ENCODE measurements around the gene KRTAP10-5. TPM values are rescaled to one million over a fixed set of nuclear protein-coding genes. Genes with fewer than 3 reads are reported as not detected.
A peak's percentile ranks its signal among the peaks of the same experiment; 100 is the strongest.

The KRTAP10-5 gene
- total RNA-seq, 1 experiment from 2014 or later = not detected

- no peak for DNase-seq (ENCODE audit: low spot score)
- peaks cover 29% of the 10 kb centered on the region for H3K36me3 Mint-ChIP-seq
- TF ChIP-seq, protein P1, sequence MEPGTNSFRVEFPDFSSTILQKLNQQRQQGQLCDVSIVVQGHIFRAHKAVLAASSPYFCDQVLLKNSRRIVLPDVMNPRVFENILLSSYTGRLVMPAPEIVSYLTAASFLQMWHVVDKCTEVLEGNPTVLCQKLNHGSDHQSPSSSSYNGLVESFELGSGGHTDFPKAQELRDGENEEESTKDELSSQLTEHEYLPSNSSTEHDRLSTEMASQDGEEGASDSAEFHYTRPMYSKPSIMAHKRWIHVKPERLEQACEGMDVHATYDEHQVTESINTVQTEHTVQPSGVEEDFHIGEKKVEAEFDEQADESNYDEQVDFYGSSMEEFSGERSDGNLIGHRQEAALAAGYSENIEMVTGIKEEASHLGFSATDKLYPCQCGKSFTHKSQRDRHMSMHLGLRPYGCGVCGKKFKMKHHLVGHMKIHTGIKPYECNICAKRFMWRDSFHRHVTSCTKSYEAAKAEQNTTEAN (CRISPR knock-in tag; IDR thresholded peaks at IDR 0.05) = no peak
- no peak for TF ChIP-seq GABPB1 (CRISPR knock-in tag; IDR thresholded peaks at IDR 0.05)
- TF ChIP-seq AFF4 (CRISPR knock-in tag; IDR thresholded peaks at IDR 0.05; ENCODE audit: borderline replicate concordance) = no peak
- no peak for TF ChIP-seq MLX (CRISPR knock-in tag; IDR thresholded peaks at IDR 0.05)
- TF ChIP-seq ATF6 (CRISPR knock-in tag; IDR thresholded peaks at IDR 0.05) = no peak
- TF ChIP-seq ATF1 (CRISPR knock-in tag; IDR thresholded peaks at IDR 0.05) = no peak
- no peak for TF ChIP-seq ZNF121 (CRISPR knock-in tag; IDR thresholded peaks at IDR 0.05)
- TF ChIP-seq RORB (CRISPR knock-in tag; IDR thresholded peaks at IDR 0.05) = no peak
- TF ChIP-seq ZBTB21 (CRISPR knock-in tag; IDR thresholded peaks at IDR 0.05; ENCODE audit: borderline replicate concordance) = no peak
- TF ChIP-seq CTCF (IDR thresholded peaks at IDR 0.05) = no peak
- no peak for TF ChIP-seq NR1H2 (CRISPR knock-in tag; IDR thresholded peaks at IDR 0.05)
- peaks cover under 1% of the 10 kb centered on the region for H3K27me3 Mint-ChIP-seq (ENCODE audit: low read depth)
- ChIA-PET POLR2A (no interaction called here), CTCF (interaction anchor here (0.6 to 3.6 kb wide), 5 partner anchors 106 to 276 kb away, joined by 4 to 16 read pairs (median 4); no protein-coding TSS in a partner anchor)
- peaks cover 31% of the 10 kb centered on the region for H3K4me1 Mint-ChIP-seq
- no peak overlapping the region for H3K27ac Mint-ChIP-seq
- H3K4me3 Mint-ChIP-seq = no peak overlapping the region
- no peak for ATAC-seq
- H3K9me3 Mint-ChIP-seq = peaks cover 30% of the 10 kb centered on the region
Measured at GRCh38 chr21:44616591-44616926, 36.2 kb upstream of the KRTAP10-5 start.

DNA sequence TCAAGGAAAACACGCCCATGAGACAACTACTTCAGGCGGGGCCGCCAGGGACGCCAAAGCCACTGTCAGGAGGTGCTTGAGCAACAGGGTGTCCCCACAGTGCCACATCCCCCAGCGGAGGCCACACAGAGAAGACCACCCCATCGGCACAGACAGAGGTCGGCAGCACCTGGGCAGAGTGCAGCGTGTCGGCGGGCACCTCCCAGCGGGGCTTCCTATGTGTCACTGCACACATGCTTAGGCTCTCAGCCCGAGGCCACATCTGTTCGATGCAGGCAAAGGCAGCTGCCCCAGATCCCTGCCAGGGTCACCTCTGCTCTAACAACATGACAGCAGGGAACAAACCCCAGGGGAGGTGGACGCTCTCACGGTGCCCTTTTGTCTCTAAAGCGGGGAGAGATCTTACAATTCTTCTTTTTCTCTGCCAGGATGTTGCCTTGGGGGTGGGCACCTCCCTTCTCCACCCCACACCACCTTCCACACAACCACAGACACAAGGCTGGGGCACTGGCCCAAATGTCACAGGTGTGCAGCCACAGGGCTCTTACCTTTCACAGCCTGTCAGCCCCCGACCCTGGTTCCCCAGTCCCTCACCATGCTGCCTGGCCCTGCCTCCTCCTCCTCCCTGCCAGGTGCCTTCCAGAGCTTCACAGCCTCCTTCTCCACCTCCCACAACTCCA, 35.6 kb upstream of the KRTAP10-5 start:
- no peak overlapping the region for H3K4me3 Mint-ChIP-seq
- peaks cover 34% of the 10 kb centered on the region for H3K36me3 Mint-ChIP-seq
- CTCF ChIA-PET = interaction anchor here (3.6 kb wide), 1 partner anchor 177 kb away, joined by 16 read pairs; no protein-coding TSS in a partner anchor
- POLR2A ChIA-PET = no interaction called here
- peaks cover 4% of the 10 kb centered on the region for H3K27me3 Mint-ChIP-seq (ENCODE audit: low read depth)
- H3K27ac Mint-ChIP-seq = no peak overlapping the region
- TF ChIP-seq TP53 (CRISPR knock-in tag; IDR thresholded peaks at IDR 0.05) = no peak
- TF ChIP-seq FOXK1 (CRISPR knock-in tag; IDR thresholded peaks at IDR 0.05) = no peak
- TF ChIP-seq ZNF423 (CRISPR knock-in tag; IDR thresholded peaks at IDR 0.05) = 0 out of 2 replicates have a peak, but pooled peaks have one; percentile 15
- no peak for DNase-seq (ENCODE audit: low spot score)
- H3K4me1 Mint-ChIP-seq = peaks cover 31% of the 10 kb centered on the region
- H3K9me3 Mint-ChIP-seq = peaks cover 32% of the 10 kb centered on the region
- ATAC-seq = no peak
